H1 (cell line): ENCODE data around the gene SPTBN1.

ENCODE experiments used
- GTF2F1 ChIP-seq: IDR thresholded peaks from 2 replicates; pipeline ENCODE4 v1.6.1; 2012; ENCODE audit warnings: low read depth, low read length, improper control_type of control experiment, borderline replicate concordance
- HDAC2 ChIP-seq, 2 experiments: fragments of 300-600 bp in 1 of 2; sonication (generic) in 1 of 2; IDR thresholded peaks; 2 replicates each; pipeline ENCODE4 v1.6.1; 2011 to 2012; ENCODE audit warnings: low read depth in 2 of 2, low read length in 2 of 2, mild to moderate bottlenecking in 2 of 2, moderate library complexity in 2 of 2, borderline replicate concordance in 1 of 2, inconsistent platforms in 1 of 2
- PHF8 ChIP-seq: fragments of 200-600 bp; sonication (generic); conservative IDR thresholded peaks from 2 replicates; pipeline ENCODE4 v1.7.1; 2012; ENCODE audit warnings: low read depth, mild to moderate bottlenecking, inconsistent platforms, low read length, moderate library complexity
- SP2 ChIP-seq: IDR thresholded peaks from 2 replicates; pipeline ENCODE4 v1.6.1; 2012; ENCODE audit warnings: mild to moderate bottlenecking, low read length, inconsistent platforms

DNA sequence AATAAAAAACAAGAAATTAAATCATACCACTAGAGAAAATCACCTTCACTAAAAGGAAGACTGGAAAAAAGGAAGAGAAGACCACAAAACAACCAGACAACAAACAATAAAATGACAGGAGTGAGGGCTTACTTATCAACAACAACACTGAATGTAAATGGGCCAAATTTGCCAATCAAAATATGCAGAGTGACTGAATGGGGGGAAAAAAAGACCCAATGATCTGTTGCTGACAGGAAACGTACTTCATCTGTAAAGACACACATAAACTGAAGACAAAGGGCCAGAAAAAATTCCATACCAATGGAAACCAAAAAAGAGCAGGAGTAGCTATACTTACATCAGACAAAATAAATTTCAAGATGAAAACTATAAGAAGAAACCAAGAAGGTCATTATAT is 241.8 kb downstream of the SPTBN1 start:
- TF ChIP-seq GTF2F1 (no peak), PHF8 (no peak), HDAC2 (IDR thresholded peaks at IDR 0.05; ENCODE audit: borderline replicate concordance in 1 of 2, low read depth in 2 of 2, low read length in 2 of 2) (no peak), SP2 (no peak)
